Superior temporal gyrus (tissue), 1 donor: Measurements from ENCODE around the gene DNAL4.

Source experiments
- DNase-seq: peaks from one replicate; pipeline ENCODE4 v3.0.0-alpha.2; 2016; ENCODE audit errors: extremely low spot score

Gene DNAL4

DNA sequence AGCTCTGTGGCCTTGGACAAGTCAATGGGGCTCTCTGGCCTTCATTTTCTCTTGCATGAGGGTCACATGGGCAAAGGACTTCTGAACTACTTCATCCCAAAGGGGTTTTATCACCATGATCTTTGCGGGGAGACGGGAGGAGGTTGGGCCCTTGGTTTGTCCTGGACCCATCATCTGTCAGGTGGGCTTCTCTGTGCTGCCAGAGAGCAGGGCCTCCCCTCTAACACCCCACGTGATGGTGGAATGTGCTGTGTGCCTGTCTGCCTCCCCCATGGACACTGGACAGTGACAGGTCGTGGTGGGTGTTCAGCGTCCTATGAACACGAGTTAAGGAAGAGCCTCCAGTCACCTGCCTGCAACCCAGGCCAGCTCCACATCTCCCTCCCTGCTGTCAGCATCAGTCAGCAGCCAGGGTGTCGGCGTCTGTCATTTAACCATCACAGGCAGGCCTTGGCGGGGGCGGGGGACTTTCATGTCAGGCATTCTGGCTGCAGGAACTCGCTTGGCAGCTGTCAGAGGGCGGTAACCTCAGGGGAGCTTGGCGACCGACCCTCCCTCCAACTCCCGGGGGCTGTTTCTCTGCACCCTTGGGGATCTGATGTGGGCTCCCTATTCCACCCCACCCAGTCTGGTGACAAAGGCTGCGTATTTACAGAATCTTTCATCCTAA, 35.5 kb downstream of the DNAL4 start:
- no peak for DNase-seq

- no peak for DNase-seq
These were observed 36.5 kb downstream of the DNAL4 start for GRCh38 chr22:38757464-38757757.

DNA sequence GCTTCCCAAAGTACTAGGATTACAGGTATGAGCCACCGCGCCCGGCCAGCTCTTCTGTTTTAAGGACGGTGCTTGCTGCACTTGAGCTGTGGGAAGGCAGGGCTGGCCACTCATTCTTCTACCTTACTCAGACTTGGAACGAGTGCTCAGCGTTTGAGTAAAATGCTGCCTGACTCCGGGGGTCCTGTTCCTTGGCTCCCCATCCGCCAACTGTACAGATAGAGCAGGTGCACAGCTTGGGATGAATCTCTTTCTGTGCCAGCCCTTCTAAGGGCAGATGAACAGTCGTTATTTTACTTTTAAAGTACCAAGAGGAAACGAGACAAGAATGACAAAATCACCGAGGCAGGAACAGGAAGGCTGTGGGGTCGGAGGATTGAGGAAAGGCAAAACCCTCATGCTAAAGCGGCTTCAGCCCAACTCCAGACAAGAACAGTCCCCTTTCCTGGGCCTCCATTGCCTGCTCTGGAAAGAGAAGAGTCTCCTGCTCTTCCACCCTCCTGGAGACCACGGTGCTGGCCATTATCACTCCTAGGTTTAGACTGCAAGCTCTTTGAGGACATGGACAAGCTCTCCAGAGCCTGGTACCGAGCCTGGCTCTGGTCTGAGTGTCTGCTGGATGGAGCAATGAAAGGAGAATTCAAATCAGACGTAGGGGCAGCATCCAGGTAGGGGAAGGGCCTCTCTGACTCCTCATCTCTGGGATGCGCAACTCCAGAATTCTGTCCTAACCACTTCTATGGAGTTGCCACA, 37.1 kb downstream of the DNAL4 start:
- DNase-seq, result no peak

DNA sequence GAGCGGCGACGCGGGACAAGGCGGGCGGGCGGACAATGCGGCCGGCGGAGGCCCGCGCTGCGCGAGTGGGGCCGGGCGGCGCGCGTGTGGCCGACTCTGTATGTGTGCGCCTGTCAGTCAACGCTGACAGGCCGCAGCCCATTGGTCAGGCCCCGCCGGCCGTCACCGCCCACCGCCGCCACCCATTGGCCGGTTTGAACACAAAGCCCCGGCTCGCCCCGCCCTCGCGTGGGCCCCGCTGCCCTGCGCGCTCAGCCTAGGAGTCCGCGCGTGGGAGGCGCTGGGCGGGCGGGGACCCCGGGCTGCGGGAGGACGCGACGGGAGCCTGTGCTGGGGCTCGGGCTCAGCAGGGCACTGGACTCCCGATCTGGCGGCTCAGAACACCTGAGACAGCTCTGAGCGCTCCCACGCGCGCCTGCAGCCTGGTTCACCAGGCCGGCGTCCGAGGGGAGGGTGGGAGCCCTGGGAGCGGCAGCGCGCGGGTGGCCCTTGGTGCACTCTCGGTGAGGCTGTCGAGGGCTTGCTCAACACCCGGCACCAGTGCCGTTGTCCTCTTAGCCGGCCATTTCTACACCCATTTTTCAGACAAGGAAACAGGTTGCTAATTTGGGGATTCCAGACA, 37.9 kb downstream of the DNAL4 start, which contains the start of gene SUN2:
Gene SUN2 (minus strand): TSS at position 88 of the 622 bp plus-strand sequence. CDS start 3,370 bp downstream, outside the sequence.
- peak; percentile 96 for DNase-seq

GRCh38 chr22:38755155-38755910, 38.6 kb downstream of the DNAL4 start:
- peak; percentile 81 for DNase-seq

DNA sequence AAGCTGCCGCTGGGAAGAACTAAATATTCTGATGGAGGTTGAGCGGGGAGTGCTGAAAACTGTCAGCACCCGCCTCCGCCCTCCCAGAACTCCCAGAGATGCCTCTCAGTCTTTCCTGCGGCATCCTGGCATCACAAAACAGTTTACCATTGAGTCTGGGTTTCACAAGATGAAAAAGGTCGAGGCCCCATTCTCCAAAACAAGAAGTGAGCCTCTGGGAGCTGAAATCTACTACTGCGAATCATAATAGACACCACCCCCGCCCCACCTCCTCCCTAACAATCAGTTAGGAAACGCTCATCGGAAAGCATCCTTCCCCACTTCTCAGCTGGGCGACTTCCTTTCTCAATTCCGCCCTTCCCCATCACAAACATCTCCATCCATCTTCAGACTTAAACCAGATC, 39.2 kb downstream of the DNAL4 start:
- no peak for DNase-seq

- peak; percentile 71 for DNase-seq
These were observed 39.8 kb downstream of the DNAL4 start for GRCh38 chr22:38753948-38754750.

DNA sequence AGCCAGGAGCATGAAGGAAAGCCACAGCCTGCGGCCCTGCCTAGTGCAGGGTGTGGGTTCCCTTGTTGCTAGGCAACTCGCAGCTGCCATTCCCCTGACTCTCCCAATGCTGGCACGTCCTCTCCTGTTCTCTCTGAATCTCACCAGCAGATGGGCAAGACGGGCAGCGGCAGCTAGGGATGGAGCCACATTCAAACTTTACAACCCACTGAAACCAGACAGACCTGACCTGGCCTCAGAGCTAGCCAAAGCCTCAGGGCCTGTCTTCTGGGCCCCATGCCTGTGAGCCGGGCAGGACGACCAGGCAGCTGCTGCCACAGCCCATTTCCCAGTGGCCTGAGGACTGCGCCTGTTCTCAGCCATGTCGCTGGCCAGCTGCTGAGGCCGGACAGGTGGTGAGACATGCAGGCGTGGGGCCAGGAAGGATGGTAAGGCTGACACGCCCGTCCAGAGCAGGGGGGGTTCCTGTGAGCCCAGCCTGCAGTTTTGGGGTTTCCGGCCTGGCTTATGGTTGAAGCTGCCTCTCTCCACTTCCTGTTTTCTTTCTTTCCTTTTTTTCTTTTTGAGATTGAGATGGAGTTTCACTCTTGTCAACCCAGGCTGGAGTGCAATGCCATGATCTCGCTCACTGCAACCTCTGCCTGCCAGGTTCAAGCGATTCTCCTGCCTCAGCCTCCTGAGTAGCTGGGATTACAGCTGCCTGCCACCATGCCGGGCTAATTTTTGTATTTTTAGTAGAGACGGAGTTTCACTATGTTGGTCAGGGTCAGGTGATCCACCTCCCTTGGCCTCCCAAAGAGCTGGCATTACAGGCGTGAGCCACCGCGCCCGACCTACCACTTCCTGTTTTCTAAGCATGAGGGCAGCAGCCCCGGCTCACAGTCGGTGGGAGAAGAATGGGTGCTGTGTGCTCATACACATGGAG, 42.3 kb downstream of the DNAL4 start:
- DNase-seq, result peak; percentile 20

- no peak for DNase-seq
These were observed 42.9 kb downstream of the DNAL4 start for GRCh38 chr22:38751066-38751421.

GRCh38 chr22:38750638-38751037, 43.3 kb downstream of the DNAL4 start:
- no peak for DNase-seq

DNA sequence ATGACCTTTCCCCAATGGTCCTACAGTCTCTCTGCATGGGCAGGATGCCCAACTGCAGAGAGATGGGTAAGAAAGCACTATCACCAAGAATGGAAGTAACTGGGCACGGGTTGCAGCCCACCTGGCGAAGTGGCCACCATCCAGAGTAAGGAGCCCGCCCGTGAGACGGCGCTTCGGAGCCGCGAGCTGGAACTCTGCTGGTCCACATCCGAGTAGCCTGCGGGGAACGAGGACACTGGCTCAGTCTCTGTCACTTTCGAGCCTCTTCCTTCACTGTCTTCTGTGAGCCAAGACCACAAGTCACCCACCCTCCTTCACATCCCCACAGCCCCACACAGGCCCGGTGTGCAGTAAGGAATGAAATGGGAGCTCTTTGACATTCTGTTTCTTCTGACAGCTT, 43.8 kb downstream of the DNAL4 start:
- no peak for DNase-seq

- DNase-seq, result peak; percentile 10
These were observed 45.3 kb downstream of the DNAL4 start for GRCh38 chr22:38748487-38749136.

DNA sequence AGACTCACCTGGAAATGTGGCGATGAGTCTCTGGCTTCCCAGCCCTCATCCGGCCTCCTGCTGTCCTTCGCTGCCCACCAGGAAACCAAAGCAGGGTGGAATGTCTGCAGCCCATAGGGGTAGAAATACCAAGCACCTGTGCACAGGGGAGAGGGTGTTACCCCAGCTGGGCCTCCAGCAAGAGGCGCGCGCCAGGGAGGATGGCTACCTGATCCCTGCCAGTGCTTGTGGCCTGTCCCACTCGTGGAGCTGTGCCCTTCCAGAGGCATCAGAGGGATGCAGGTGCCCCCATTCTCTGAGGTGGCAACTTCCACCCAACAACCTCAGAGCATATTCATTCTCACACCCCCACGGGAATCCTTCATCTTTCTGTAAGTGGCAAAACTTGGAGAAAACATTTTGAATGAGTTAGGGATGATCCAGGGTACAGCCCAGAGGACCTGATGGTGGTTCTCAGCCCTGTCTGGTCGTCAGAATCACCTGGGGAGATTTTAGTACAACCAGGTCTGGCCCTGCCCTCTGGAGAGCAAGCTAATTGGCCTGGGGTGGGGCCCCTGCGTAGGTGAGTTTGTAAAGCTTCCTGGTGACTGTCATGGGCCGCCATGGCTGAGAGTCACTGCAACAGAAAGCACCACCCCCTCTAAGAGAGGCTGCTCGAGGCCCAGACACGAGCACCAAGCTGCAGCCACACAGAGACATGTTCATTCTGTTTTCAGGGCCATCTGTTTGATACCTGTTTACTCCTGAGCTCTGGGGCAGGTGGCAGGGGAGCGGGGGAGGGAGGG, 48.1 kb downstream of the DNAL4 start:
- DNase-seq, result no peak

GRCh38 chr22:38744981-38745380, 49.0 kb downstream of the DNAL4 start:
- DNase-seq, result no peak

GRCh38 chr22:38742176-38742942, 51.6 kb downstream of the DNAL4 start:
- no peak for DNase-seq

- no peak for DNase-seq
These were observed 52.4 kb downstream of the DNAL4 start for GRCh38 chr22:38741576-38741975.

GRCh38 chr22:38741166-38741565, 52.8 kb downstream of the DNAL4 start:
- no peak for DNase-seq

GRCh38 chr22:38740754-38741153, 53.2 kb downstream of the DNAL4 start:
- peak; percentile 10 for DNase-seq
